ENCODE results near the gene GIGYF1.

Gene GIGYF1

DNA sequence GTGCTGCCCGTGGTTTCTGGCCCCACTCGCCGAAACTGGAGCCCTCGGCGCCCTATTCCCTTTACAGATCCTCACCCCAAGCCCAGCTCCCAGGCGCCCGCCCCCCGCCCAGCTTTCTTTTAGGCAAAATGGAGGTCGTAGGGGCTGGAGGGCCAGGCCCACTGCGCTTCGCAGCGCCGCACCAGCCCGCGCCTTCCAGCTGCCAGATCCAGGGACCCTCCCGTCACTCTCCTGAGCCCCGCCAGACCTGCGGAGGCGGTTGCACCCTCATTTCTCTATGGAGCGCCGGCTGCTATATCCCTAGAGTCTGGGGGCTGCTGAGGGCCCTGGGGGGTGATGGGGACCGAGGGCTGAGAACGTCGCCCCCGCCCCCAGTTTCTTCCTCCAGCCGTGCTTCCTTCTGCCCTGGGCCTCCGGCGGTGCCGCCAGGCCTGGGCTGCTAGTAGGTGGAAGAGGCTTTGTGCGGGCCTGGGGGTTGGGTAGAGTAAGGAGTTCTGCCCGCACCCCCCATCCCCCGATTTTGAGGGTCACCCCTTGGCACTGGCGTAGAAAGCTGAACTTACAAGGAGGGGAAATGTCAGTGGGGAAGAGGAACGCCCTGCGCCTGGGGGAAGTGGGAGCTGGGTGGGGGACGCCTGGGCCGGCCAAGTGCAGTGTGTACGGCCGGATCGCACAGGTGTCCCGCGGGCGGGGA lies 19.5 kb downstream of the GIGYF1 start:
- peak; percentile 3 for ATAC-seq
- TF ChIP-seq CSDC2 (CRISPR knock-in tag; IDR thresholded peaks at IDR 0.05) (no peak), TOX (CRISPR knock-in tag; IDR thresholded peaks at IDR 0.05; ENCODE audit: borderline replicate concordance) (no peak), SNAI2 (CRISPR knock-in tag; IDR thresholded peaks at IDR 0.05) (no peak), GLIS3 (CRISPR knock-in tag; IDR thresholded peaks at IDR 0.05) (no peak), ISL1 (CRISPR knock-in tag; IDR thresholded peaks at IDR 0.05) (no peak), RARB (CRISPR knock-in tag; IDR thresholded peaks at IDR 0.05) (no peak), ZC3H10 (CRISPR knock-in tag; IDR thresholded peaks at IDR 0.05) (no peak), ZNF565 (CRISPR knock-in tag; conservative IDR thresholded peaks at IDR 0.05; ENCODE audit: low read depth) (no peak), ZNF8 (CRISPR knock-in tag; IDR thresholded peaks at IDR 0.05) (no peak), TCF4 (CRISPR knock-in tag; IDR thresholded peaks at IDR 0.05; ENCODE audit: borderline replicate concordance) (no peak), ARNTL (CRISPR knock-in tag; IDR thresholded peaks at IDR 0.05; ENCODE audit: borderline replicate concordance, low read depth) (no peak), ZFP3 (CRISPR knock-in tag; IDR thresholded peaks at IDR 0.05) (no peak), OSR1 (CRISPR knock-in tag; IDR thresholded peaks at IDR 0.05) (no peak), ESRRG (CRISPR knock-in tag; IDR thresholded peaks at IDR 0.05) (no peak), ZNF70 (CRISPR knock-in tag; IDR thresholded peaks at IDR 0.05) (no peak), ZFP30 (CRISPR knock-in tag; IDR thresholded peaks at IDR 0.05) (no peak)
- TF ChIP-seq, protein P1, sequence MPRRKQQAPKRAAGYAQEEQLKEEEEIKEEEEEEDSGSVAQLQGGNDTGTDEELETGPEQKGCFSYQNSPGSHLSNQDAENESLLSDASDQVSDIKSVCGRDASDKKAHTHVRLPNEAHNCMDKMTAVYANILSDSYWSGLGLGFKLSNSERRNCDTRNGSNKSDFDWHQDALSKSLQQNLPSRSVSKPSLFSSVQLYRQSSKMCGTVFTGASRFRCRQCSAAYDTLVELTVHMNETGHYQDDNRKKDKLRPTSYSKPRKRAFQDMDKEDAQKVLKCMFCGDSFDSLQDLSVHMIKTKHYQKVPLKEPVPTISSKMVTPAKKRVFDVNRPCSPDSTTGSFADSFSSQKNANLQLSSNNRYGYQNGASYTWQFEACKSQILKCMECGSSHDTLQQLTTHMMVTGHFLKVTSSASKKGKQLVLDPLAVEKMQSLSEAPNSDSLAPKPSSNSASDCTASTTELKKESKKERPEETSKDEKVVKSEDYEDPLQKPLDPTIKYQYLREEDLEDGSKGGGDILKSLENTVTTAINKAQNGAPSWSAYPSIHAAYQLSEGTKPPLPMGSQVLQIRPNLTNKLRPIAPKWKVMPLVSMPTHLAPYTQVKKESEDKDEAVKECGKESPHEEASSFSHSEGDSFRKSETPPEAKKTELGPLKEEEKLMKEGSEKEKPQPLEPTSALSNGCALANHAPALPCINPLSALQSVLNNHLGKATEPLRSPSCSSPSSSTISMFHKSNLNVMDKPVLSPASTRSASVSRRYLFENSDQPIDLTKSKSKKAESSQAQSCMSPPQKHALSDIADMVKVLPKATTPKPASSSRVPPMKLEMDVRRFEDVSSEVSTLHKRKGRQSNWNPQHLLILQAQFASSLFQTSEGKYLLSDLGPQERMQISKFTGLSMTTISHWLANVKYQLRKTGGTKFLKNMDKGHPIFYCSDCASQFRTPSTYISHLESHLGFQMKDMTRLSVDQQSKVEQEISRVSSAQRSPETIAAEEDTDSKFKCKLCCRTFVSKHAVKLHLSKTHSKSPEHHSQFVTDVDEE (CRISPR knock-in tag; IDR thresholded peaks at IDR 0.05) = no peak
- TF ChIP-seq, protein P2, sequence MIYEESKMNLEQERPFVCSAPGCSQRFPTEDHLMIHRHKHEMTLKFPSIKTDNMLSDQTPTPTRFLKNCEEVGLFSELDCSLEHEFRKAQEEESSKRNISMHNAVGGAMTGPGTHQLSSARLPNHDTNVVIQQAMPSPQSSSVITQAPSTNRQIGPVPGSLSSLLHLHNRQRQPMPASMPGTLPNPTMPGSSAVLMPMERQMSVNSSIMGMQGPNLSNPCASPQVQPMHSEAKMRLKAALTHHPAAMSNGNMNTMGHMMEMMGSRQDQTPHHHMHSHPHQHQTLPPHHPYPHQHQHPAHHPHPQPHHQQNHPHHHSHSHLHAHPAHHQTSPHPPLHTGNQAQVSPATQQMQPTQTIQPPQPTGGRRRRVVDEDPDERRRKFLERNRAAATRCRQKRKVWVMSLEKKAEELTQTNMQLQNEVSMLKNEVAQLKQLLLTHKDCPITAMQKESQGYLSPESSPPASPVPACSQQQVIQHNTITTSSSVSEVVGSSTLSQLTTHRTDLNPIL (CRISPR knock-in tag; IDR thresholded peaks at IDR 0.05; ENCODE audit: low read depth) = no peak
- TF ChIP-seq, protein P3, sequence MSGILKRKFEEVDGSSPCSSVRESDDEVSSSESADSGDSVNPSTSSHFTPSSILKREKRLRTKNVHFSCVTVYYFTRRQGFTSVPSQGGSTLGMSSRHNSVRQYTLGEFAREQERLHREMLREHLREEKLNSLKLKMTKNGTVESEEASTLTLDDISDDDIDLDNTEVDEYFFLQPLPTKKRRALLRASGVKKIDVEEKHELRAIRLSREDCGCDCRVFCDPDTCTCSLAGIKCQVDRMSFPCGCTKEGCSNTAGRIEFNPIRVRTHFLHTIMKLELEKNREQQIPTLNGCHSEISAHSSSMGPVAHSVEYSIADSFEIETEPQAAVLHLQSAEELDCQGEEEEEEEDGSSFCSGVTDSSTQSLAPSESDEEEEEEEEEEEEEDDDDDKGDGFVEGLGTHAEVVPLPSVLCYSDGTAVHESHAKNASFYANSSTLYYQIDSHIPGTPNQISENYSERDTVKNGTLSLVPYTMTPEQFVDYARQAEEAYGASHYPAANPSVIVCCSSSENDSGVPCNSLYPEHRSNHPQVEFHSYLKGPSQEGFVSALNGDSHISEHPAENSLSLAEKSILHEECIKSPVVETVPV (CRISPR knock-in tag; IDR thresholded peaks at IDR 0.05) = no peak
- TF ChIP-seq, protein P4, sequence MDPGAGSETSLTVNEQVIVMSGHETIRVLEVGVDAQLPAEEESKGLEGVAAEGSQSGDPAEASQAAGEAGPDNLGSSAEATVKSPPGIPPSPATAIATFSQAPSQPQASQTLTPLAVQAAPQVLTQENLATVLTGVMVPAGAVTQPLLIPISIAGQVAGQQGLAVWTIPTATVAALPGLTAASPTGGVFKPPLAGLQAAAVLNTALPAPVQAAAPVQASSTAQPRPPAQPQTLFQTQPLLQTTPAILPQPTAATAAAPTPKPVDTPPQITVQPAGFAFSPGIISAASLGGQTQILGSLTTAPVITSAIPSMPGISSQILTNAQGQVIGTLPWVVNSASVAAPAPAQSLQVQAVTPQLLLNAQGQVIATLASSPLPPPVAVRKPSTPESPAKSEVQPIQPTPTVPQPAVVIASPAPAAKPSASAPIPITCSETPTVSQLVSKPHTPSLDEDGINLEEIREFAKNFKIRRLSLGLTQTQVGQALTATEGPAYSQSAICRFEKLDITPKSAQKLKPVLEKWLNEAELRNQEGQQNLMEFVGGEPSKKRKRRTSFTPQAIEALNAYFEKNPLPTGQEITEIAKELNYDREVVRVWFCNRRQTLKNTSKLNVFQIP (CRISPR knock-in tag; IDR thresholded peaks at IDR 0.05; ENCODE audit: borderline replicate concordance, low read depth) = no peak

DNA sequence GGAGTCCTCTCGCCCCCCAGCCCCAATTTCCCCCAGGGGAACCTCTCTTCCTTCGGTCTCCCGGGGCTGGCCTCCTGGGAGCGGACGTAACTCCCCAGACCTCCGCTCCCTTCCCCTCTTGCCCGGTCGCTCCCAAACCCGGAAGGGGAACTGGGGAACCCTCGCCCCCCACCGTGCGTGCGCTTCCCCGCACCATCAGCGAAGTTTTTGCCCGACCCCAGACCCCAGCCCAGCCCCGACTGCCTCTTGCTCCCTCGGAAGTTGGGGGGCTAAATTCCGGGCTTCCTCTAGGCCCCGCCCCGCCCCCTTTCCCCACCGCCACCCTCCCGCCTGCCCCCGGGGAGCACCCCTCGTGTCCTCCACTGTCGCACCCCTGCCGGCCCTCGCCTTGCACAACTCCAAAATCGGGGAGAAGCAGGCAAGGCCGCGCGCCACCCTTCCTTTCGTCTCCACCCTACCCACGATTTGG lies 20.1 kb downstream of the GIGYF1 start:
- no peak for TF ChIP-seq ZNF70 (CRISPR knock-in tag; IDR thresholded peaks at IDR 0.05)
- no peak for TF ChIP-seq GLIS3 (CRISPR knock-in tag; IDR thresholded peaks at IDR 0.05)
- TF ChIP-seq ZFP3 (CRISPR knock-in tag; IDR thresholded peaks at IDR 0.05) = no peak
- TF ChIP-seq PPARA (CRISPR knock-in tag; IDR thresholded peaks at IDR 0.05; ENCODE audit: borderline replicate concordance) = no peak
- TF ChIP-seq, protein P4 (CRISPR knock-in tag; IDR thresholded peaks at IDR 0.05; ENCODE audit: borderline replicate concordance, low read depth) = no peak
- TF ChIP-seq ISL1 (CRISPR knock-in tag; IDR thresholded peaks at IDR 0.05) = no peak
- TF ChIP-seq, protein P5, sequence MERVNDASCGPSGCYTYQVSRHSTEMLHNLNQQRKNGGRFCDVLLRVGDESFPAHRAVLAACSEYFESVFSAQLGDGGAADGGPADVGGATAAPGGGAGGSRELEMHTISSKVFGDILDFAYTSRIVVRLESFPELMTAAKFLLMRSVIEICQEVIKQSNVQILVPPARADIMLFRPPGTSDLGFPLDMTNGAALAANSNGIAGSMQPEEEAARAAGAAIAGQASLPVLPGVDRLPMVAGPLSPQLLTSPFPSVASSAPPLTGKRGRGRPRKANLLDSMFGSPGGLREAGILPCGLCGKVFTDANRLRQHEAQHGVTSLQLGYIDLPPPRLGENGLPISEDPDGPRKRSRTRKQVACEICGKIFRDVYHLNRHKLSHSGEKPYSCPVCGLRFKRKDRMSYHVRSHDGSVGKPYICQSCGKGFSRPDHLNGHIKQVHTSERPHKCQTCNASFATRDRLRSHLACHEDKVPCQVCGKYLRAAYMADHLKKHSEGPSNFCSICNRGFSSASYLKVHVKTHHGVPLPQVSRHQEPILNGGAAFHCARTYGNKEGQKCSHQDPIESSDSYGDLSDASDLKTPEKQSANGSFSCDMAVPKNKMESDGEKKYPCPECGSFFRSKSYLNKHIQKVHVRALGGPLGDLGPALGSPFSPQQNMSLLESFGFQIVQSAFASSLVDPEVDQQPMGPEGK (CRISPR knock-in tag; IDR thresholded peaks at IDR 0.05; ENCODE audit: borderline replicate concordance) = no peak
- TF ChIP-seq RARB (CRISPR knock-in tag; IDR thresholded peaks at IDR 0.05) = no peak
- TF ChIP-seq, protein P2 (CRISPR knock-in tag; IDR thresholded peaks at IDR 0.05; ENCODE audit: low read depth) = no peak
- TF ChIP-seq CSDC2 (CRISPR knock-in tag; IDR thresholded peaks at IDR 0.05) = no peak
- TF ChIP-seq ZNF8 (CRISPR knock-in tag; IDR thresholded peaks at IDR 0.05) = no peak
- ATAC-seq = 0 out of 3 replicates have a peak, but pooled peaks have one; percentile 2

Data from SK-N-SH treated with all-trans-retinoic acid at 6 μM for 48 hours (cell line).